GM06990 (cell line): ENCODE data around the gene TNS1.

ENCODE experiments used
- DNase-seq: peaks from one replicate; pipeline ENCODE4 v3.0.0-alpha.2; 2011; ENCODE audit not compliant: insufficient read length; ENCODE audit errors: extremely low read depth
- H3K27me3 ChIP-seq: replicated peaks from 2 replicates; pipeline ENCODE4 v1.6.0; 2011; ENCODE audit warnings: low read length; ENCODE audit not compliant: control insufficient read depth, insufficient read depth
- H3K36me3 ChIP-seq: 2 replicates; pipeline ENCODE4 v1.5.1; 2011; ENCODE audit warnings: low read length; ENCODE audit not compliant: control insufficient read depth, insufficient read depth
- H3K4me3 ChIP-seq: replicated peaks from 2 replicates; pipeline ENCODE4 v1.5.1; 2011; ENCODE audit warnings: low read depth, mild to moderate bottlenecking, control low read depth, low read length
- TF ChIP-seq, protein P1 (sequence below): IDR thresholded peaks from 2 replicates; pipeline ENCODE4 v1.5.1; 2011; ENCODE audit warnings: low read length, control low read depth, mild to moderate bottlenecking, inconsistent platforms; ENCODE audit not compliant: insufficient read depth, poor library complexity, severe bottlenecking

Gene TNS1

DNA sequence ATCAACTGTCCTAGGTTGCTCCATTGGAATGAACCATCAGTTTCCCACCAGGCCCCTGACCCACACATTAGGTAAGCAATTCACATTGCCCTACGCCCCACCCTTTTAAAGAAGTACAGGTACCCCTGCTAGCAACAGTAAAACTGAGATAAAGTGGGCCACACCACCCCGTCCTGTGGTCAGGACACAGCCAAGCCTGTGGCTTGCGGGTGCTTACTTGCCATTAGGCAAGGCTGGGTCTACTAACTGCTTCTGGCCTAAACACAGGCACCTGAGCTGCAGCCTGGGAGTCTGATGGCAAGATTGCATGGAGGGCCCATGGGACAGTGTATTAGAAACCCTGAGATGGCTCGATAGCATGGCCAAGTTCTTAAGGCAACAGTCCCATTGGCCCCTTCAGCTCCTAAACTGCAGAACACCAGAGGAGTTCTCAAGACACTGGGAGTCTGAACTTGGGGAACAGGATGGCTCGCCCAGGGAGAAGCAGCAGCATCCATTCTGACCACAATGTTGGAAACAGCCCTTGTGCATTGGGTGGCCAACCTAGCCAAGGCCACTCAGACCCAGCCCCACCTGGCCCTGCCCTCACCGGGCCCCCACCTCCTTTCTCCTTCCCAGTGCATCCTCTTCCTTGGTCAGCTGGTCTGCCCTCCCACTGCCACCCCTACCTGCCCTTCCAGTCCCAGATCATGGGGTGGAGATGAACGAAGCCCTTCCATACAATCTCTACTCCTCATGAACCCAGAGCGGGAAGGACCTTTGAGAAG is 177.1 kb downstream of the TNS1 start:
- Histone ChIP-seq H3K27me3 (no peaks in the 10 kb centered on the region; the same call in 1 of the 2 replicates), H3K36me3 (no peaks in the 10 kb centered on the region), H3K4me3 (no peak overlapping the region)
- DNase-seq, result no peak
- TF ChIP-seq, protein P1, sequence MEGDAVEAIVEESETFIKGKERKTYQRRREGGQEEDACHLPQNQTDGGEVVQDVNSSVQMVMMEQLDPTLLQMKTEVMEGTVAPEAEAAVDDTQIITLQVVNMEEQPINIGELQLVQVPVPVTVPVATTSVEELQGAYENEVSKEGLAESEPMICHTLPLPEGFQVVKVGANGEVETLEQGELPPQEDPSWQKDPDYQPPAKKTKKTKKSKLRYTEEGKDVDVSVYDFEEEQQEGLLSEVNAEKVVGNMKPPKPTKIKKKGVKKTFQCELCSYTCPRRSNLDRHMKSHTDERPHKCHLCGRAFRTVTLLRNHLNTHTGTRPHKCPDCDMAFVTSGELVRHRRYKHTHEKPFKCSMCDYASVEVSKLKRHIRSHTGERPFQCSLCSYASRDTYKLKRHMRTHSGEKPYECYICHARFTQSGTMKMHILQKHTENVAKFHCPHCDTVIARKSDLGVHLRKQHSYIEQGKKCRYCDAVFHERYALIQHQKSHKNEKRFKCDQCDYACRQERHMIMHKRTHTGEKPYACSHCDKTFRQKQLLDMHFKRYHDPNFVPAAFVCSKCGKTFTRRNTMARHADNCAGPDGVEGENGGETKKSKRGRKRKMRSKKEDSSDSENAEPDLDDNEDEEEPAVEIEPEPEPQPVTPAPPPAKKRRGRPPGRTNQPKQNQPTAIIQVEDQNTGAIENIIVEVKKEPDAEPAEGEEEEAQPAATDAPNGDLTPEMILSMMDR, result no peak

DNA sequence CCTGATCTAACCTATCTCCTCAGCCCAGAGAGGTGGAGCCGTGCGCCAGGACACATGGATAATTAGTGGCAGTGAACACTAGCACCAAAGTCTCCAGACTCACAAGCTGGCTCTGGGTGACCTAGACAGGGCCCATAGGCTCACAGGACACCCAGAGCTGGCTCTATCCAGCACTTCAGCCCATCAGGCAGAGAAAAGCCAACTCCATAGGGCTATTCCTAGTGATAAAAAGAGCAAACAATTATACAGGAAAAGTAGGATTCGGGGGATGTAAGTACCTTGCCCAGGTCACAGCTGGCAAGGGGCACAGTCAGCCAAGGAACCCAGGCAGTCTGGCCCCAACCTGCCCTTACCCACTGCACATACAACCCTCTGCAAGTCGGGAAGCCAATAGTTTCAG is 178.6 kb downstream of the TNS1 start:
- TF ChIP-seq, protein P1, result no peak
- no peaks in the 10 kb centered on the region for H3K36me3 ChIP-seq
- no peak for DNase-seq
- H3K4me3 ChIP-seq, result no peak overlapping the region
- H3K27me3 ChIP-seq, result no peaks in the 10 kb centered on the region; the same call in 1 of the 2 replicates

DNA sequence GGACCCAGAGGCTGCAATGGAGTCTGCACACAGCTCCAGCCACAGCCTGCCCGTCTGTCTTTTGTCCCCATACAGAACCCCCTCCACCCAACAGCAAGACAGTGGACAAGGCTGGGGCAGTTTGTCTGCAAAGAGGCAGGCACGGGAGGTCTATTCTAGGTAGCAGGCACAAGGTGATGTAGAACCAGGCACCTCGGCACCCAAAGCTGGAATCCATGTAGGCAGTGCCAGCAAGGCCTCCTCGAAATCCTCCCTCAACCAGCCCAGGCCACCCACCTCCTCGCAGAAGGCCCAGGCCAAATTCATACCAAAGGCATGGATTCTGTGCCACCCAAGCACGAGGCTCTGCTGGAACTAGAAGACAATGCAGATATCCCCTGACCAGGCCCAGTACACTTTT is 179.2 kb downstream of the TNS1 start:
- no peak for DNase-seq
- Histone ChIP-seq H3K4me3 (no peak overlapping the region), H3K27me3 (peaks cover 1% of the 10 kb centered on the region; the same call in 1 of the 2 replicates), H3K36me3 (no peaks in the 10 kb centered on the region)
- TF ChIP-seq, protein P1, result no peak

DNA sequence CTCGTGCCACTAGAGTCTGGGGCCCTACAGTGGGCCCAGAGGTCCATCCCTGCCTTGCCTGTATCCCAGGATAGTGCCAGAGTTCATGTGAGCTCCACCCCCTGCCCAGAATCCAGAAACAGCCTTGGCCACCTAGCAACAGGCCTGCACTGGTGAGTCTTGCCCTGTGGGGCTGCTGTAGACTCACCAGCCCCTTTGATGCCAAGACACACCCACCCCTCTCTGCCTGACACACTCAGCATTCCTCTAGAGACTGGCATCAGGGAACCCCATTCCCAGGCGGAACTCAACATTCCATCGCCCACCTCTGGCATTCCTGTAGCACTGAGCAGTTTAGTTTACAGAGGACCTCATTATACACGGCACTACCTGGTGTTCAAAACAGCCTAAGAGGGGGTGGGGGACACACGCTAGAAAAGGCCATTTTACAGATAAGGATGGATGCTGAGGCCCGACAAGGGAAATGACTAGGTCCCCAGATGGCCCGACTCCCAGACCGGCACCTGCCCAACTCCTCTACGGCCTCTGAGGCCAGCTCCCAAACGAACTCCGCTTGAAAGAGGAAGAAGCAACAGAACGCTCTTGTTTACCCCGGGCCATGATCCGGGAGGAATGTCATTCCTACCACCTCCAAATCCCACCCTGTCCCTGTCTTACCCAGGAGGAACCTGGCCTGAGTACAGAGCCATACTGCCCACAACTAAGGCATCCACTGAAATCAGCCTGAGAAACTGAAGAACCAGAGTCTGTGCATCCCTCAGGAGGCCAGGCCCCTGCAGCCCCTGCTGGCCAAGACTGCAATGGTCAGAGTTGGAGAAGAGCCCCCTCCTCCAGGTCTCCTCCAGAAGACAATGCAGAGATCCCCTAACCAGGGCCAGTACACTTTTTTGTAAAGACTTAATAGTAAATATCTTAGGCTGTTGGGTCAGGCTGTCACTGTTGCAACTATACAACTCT is 180.2 kb downstream of the TNS1 start:
- TF ChIP-seq, protein P1, result no peak
- H3K4me3 ChIP-seq, result no peak overlapping the region
- DNase-seq, result no peak
- peaks cover 1% of the 10 kb centered on the region; the same call in 1 of the 2 replicates for H3K27me3 ChIP-seq
- no peaks in the 10 kb centered on the region for H3K36me3 ChIP-seq

DNA sequence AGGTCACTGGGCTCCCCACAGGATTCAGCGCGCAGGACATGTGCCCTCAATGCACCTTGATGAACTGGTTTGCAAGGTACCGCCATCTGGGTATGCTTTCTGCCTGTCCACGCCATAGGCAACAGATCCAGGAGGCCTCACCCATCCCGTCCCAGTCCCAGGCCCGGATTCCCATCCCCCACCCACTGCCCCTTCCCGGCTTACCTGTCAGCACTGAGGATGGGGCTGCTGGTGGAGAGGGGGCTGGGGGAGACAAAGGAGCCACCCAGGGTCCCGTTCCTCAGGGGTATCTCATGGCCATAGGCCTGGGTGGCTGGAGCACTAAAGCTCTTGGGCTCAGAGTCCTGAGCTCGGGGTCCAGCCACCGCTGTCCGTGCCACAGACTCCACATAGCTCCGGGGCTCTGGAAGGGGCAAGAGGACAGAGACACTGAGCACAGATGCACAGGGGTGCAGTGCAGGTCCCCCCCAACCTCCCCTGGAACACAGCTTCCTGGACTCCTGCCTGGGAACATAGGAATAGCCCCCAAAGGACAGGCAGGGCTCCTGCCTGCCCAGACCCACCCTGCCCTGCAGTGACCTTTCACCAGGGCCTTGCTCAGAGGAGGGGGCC is 181.2 kb downstream of the TNS1 start:
- no peak for DNase-seq
- no peak overlapping the region for H3K4me3 ChIP-seq
- no peaks in the 10 kb centered on the region for H3K36me3 ChIP-seq
- peaks cover 1% of the 10 kb centered on the region; the same call in 1 of the 2 replicates for H3K27me3 ChIP-seq
- TF ChIP-seq, protein P1, result no peak
